Iris pigment epithelial cell (primary cell): Measurements from ENCODE around the gene ERC2.

Experiments used
- DNase-seq: peaks from one replicate; pipeline ENCODE4 v3.0.0-alpha.2; 2011; ENCODE audit warnings: low read depth

Gene ERC2

DNA sequence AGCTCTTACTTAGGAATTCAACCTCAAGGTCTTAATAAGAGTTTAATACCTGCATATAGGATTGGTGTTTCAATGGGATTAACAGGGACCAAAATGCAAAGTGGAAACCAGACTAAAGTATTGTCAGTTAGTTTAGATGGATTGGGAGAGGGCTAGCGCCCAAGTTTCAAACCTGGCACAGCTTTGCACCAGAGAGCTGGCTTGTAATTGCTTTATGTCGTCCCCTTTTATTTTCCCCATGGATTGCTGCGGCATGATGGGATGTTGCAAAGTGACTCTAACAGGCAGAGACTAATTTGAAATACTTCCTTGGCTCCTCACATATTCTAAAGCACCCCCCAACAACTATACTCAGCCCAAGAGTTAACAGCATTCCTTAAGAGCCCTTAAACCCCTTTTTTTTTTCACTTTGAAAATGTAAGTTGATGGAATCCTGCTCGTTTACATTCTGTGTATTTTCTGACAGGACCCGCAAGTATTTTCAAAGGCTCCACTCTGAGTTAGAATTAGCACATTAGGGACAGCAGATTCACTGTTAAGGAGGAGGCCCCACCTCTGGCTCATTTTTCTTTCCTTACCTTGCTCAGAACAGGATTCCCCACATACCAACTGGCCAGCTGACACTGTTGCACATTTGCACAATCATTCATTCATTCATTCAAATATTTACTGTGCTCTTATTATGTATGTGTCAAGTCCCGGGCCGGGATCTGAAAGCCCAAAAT is 214.2 kb downstream of the ERC2 start:
- DNase-seq, result no peak

DNA sequence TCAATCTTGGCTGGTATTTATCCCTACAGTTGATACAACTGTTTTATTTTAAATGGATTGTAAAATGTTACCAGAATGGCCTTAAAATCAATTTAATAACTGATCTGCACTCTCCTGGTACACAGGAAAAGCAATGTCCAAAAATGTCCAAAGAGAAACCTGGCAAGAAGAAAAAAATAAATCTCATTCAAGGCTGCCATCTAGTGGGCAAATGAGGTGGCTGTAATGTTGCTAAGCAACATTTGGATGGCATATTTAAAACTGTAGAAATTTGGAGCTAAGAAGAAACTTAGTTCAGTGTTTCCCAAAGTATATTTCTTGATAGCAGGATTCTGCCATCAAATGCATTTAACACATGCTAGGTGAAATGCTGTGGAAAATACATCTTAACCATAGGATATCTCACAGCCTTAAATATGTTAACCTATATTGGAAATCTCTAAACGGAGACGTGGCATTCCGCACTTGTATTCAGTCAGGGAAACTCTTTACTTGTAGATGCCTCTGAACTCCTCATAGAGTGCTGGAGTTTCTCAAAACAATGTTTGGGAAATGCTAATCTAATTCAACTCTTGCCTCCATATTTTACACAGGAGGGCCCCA is 216.8 kb downstream of the ERC2 start:
- DNase-seq, result peak; percentile 49

DNA sequence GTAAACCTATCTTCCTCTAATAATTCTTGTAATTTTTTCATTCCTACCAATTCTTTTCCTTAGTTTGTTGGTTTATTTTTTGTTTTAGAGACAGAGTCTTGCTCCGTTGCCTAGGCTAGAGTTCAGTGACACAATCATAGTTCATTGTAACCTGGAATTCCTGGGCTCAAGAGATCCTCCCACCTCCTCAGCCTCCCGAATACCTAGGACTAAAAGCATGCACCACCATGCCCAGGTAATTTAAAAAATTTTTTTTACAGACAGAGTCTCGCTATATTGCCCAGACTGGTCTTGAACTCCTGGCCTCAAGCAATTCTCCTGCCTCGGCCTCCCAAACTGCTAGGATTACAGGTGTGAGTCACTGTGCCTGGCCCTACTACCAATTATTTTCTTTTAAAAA is 220.2 kb downstream of the ERC2 start:
- DNase-seq, result no peak

DNA sequence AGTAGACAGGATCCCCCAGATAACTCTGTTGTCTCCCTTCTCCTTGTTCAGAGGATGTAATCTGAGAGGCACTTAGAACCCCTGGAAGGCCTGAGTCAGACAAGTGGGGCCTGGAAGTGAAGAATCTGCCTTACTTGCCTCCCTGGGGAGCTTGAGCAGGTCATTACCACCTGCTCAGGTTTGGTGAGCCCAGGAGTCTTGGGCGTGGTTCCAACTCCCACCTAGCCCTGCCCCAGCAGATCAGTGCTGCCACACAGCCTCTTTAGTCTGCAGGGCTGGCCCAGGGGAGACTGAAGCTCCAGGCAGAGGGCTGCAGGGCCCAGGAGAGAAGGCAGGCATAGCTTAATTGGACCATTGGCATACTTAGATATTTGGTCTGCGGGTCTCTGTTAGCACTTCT is 230.0 kb downstream of the ERC2 start:
- DNase-seq, result no peak

DNA sequence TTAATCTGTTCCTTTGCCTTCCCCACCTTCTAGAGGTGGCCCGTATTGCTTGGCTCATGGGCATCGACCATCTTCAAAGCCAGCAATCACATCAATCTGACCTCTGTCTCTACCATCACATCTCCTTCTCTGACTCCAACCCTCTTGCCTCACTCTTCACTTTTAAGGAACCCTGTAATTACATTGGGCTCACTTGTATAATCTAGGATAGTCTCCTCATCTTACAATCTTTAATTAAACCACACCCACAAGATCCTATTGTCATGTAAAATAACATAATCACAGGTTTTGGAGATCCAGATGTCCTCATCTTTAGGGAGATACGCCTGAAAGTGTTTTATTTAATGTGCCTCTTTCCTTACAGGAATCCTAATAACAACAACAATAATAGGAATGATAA is 234.5 kb downstream of the ERC2 start:
- DNase-seq, result no peak

DNA sequence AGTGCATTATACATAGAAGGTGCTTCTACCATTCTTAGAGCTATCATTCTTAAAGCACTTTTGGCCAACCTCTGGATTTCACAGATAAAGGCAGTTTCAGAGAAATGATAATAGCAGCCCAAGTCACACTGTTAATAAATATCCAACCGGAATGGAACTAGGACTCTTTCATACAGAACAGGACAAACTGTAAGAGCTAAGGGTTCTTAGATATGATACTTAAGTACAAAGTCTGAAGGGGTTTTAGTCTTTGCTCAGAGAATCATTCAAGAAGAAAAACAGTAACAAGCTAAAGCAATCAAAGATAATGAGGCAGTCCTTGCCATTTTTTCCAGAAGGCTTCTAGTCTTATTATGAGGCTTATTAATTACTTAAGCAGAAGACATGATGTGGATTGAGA is 239.0 kb downstream of the ERC2 start:
- no peak for DNase-seq

DNA sequence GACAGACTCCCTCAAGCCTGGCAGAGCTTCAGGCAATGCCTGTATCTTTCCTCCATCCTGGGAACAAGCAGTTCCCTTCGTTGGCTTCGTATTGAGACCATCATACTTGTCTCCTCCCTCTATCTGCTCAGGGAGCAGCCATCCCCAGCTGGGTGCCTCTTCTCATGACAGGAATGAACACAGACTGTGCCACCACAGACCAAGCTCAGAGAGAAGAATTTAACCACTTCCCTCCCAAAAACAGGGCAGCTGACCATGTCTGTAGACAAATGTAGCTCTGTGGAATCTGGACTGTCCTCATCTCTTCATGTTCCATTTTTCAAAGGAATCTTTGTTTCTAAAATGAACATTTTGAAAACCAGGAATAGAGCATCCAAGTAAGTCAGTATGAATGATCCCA is 245.4 kb downstream of the ERC2 start:
- no peak for DNase-seq

DNA sequence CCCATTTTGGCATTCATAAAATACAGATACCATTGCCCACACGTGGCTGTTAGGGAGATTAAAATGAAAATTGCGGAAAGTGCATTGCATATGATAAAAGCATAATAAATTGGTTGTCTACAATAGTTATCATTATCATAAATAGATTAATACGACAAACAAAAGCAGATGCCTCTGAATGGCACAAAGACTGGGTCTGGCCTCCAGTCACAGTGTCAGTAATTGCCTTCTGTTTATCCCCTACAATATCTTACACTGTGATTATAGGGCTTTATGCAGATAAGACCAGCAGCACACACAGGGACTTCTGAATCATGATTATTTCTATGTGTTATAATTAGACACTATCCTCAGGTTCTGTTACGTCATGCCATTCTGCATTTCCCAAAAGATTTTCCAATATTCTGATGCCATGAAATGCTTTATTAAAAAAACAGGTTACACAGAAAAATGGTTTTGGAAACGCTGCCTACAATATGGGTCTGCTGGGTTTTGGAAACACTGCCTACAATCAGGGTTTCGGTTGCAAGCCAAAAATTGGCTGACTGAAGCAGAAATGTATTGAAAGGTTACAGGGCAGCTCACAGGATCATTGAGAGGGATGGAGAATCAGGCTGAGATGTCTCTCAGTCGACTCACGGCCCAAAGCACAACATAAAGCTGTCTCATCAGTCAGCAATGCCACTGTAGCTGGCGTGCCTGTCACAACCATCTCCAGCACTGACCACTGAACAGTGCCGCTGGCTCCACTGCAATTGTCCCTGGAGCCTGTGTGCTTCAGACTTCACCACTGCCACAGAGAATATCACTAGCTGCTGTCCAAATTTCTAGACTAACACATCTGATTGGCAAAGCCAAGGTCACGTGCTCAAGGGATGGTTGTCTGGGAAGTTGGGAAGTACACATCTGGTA is 248.1 kb downstream of the ERC2 start:
- DNase-seq, result peak; percentile 4

DNA sequence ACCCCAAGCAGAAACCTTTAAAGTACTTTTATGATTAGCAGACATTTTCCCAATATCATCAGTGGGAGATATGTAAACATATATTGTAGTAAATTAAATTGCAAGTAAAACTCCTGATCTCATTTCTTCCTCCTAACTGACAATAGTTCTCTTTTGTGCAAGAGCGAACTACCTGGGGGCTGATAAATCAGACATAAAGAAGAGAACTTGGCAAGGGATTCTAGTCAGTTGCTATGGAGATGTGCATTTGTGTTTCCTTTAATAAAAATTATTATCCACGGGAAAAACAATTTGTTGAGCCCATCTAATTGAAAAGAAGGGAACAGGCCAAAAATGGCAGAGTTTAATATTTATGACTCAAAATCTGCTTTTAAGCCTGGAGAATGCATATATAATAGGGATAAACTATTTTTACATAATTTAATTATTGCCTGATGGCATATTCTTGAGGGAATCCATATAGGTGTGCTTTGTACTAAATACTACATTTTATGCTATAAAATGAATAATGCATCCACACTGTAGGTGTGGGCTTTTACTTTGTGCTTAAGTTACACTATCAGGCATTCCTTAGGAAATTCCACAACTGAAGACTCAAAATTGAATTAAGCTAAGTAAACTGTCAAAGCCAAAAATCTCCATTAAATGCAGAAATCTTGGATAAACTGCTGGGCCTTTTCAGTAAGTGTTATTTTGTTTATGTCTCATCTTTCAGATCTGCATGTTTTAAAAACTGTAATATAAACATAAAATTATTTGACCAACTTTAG is 258.1 kb downstream of the ERC2 start:
- no peak for DNase-seq

DNA sequence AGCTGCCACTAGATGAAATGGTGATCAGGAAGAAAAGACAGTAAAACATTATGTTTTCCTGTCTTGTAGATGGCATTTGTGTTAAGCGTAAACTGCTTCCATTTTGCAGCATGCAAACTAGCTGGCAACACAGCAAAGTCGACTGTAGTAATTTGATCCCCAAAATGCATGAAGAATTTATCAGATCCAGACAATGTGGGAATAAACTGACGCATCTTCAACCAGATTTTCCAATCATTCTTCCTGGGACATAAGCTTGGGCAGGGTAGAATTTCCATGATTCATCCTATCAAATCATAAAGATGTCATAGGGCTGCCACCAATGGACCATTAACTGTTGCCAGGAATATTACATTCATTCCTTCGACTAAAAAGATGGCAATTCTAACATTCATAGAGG is 260.3 kb downstream of the ERC2 start:
- DNase-seq, result no peak

DNA sequence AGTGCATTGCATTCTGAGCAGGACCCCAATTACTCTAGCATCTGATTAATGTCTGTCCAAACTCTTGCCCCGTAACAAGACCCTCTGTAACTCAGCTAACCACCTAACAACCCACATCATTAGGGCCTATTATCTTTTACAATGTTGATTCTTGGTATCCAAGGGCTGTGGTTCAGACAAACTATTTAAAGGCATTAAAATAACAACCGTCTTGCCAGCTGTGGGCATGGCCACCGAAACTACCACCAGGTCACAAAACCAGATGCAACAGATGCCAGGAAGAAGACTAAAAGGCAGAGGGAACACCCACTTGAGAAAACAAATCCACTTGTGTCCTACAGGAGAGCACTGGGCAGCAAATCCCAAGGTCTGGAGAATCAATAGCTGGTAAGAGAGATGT is 262.9 kb downstream of the ERC2 start:
- DNase-seq, result no peak

DNA sequence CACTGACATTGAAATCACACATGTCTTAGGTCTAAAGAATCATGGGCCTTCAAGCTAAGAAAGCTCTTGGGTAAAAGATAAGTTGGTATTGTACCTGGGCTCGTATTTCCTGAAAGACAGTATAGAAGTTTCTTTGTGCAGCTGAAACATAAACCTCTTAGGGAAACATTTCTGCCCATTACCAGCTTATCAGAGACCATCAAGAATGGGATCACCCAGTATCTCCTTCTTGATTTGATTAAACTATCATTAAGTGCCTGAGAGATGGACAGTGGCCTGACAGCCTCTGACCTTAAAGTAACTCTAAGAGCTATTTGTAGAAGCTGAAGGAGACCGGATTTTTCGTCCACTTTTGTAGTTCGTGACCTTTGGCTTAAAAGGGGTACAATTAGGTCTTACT is 265.3 kb downstream of the ERC2 start:
- no peak for DNase-seq

DNA sequence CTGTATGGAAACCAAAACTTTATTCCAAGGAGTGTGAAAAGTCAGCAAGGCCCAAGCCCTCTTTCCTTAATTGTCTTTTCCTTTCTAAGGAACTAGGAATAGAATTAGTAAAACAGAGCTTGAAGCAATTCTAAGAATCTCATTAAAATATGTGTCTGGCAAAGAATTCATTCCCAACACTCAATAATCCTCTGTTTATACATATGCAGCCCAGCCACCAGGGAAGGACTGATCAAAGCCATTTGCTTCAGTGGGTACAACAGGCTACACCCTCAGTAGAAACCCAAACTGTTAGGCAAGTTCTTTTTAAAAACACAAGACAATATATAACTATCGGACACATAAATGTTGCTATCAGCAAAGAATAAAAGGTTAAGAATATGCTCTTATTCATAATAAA is 266.9 kb downstream of the ERC2 start:
- DNase-seq, result no peak

DNA sequence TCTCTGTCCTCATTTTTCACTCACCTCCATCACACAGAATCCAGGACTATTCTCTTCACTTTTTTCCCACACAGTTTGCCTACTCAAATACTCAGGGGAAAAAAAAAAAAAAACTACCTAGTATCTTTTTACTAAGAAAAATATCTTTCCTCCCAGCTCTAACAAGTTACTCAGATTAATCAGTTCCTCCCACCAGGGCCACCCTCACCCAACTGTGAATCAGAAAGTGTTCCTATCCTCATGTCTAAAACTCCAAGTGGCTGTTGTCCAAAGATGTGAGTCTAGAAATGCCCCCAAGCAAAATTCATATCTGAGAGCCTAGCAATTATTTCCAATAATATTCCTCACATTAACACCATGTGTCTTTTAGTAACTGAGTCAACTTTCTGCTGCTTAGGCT is 268.0 kb downstream of the ERC2 start:
- DNase-seq, result no peak

DNA sequence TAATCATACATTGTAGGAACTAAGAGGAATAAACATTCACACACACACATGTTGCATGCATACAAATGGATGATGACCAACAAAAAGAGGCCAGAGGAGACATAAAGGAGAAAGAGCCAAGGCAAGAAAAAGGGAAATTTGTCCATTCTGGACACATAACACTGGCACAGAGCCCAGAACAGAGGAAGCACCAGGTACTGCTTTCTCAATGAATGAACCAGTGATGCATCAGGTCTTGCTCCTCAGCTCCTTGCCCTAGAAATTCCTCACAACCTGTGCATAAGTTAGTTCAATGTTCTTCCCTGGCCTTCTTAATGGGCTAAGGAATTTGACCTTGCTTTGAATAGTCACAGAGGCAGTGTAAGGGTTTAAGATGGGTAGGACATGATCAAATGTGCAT is 270.3 kb downstream of the ERC2 start:
- DNase-seq, result no peak

DNA sequence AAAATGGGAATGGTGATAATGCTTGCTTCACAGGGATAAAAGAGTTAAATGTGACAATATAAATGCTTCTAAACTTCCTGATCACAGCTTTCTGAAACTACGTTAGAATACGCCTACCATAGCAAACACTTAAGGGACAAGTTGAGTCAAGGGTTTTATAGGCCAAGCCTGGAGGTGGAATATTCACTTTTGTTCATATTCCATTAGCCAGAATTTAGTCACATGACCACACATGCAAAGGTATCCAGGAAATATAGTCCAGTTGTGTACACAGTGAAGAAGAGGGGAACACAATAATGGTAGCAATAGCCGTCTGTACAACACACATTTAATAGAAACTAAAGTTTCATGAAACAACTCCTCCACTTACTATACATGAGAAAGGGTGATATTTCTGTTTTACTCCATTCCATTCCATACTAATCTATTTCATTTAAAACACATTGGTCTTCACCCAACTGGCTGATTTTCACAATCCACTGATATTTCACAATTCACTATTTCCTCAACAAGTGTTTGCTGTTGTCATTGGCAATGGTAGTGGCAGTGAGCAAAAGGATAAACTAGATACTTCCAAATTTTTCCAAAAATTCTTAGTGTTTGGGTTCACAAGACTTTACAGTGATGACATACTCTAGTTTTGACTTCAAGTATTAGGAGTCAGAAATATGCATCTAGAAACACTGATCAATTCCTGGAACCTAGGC is 270.9 kb downstream of the ERC2 start:
- DNase-seq, result peak; percentile 9

DNA sequence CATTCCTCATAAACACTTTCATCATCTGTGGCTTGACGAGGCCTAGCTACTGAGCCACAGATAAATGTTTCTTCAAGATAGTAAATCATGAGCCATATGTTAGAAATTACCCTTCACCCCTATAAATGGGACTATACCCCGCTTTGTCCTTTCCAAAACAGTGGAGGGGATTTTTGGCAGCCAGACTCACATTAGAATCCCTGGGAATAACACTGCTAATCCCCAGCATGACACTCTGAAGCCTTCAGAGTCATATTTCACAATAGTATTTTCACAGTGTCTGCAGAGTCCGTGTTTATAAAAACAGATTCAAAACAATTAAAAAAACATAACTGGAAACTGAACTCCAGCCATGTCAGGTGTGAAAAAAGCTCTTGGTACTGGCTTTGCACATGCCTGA is 271.6 kb downstream of the ERC2 start:
- no peak for DNase-seq

DNA sequence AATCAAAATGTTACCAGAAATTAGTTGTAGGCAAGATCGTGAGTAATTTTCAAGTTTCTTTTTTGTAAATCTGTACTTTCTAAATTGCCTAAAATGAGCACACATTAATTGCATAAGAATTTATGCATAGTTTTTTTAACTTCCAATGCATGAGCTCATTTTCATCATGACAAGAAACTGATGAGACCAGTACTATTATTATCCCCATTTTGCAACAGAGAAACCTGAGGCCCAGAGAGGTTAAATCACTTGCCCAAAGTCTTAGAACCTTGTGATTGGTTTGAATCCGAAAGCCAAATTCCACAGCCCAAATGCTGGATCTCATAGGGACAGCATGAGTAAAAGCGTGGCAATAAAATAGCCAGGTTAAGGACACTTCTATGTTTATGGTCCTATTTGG is 274.7 kb downstream of the ERC2 start:
- DNase-seq, result no peak

DNA sequence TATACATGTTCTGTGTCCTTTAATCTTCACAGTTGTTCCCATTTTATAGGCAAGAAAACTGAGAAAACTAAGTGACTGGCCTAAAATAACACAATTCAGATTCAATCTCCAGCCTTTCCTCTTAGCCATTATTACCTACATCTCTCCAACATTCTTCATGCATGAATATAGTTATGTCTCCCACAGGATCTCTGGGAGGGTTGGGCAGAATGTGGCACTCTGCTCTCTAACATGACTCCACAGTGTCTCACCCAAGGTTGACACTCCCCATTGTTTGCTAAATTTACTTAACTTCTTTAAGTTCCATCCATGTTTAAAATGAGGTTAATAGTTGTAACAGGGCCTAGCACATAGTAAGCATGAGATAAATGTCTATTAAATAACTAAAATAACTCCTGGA is 276.3 kb downstream of the ERC2 start:
- DNase-seq, result no peak

DNA sequence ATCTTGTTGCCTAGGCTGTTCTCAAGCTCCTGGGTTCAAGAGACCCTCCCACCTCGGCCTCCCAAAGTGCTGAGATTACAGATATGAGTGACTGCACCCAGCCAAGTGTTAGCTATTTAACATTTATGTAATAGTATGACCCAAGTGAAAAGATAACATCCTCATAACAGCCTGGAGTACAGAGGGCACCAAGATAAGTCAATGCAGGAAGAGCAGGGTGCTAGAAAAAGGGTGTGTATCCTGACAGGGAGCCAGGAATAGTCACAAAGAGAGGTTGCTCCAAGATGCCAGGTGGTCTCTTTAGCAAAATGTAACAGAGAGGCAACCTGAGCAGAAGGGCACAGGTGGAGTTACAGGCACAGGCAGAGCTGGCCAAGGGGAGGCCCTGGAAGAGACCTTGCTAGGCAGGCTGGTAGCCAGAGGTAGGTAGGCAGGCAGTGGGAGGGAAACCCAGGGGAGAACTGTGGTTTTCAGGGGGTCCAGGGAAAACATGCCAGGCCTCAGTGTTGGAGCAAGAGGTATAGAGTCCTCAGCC is 277.4 kb downstream of the ERC2 start:
- DNase-seq, result no peak

DNA sequence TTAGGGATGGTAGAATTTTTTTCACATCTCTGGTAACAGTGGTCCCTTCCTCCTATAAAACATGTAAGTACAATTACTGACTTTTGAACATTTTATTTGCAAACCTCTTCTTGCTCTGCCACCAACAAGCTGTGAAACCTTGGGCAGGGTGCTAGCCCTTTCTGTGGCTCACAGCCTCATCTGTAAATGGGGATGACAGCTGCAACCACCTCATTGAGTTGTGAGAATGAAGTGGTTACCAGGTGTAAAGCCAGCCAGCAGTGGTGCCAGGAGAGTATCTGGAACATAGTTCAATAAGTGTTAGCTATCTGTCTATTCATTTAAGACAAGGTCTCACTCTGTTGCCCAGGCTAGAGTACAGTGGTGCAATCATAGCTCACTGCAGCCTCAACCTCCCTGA is 278.1 kb downstream of the ERC2 start:
- no peak for DNase-seq

DNA sequence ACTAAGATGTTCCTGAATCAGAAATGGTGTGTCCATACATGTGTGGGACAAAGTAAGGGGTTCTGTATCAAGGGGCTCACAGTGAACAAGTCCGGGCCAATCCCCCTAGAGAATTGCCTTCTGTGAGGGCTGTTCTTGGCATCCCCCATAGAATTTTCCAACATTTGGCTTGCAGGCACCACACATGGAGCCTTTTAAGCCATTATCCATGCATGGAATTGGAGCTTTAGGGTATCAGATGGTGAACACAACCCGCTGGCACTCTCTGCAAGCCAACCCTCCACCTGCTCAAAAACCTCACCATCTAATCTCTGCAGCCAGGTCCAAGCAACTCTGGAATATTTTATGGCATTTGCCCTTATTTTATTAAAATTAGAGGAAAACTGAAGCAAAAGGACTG is 278.7 kb downstream of the ERC2 start:
- DNase-seq, result no peak
